ENCODE results near the gene FAAP24. TPM values are rescaled to one million over a fixed set of nuclear protein-coding genes. Genes with fewer than 3 reads are reported as not detected.
"Not testable (repeated sequence)": the region's sequence is repeated elsewhere in the genome, so short reads cannot be mapped to it uniquely, and the experiment has no call there.

The FAAP24 gene
- total RNA-seq, 4 donors from 2014 or later: 0.16 to 0.97 TPM; not detected in 2

GRCh38 chr19:32977280-32977679 is 5.2 kb downstream of the FAAP24 start:
- H3K27ac ChIP-seq: no peak overlapping the region
- no peaks in the 10 kb centered on the region for H3K36me3 ChIP-seq
- intact Hi-C loops (cut with DNase I; ENCODE audit: low total_unique reads) (no loop called here), in situ Hi-C loops (cut with MboI; ENCODE audit: low sequenced_read_pairs in 4 of 4) (loop anchor here in 1 of 4 donors (10.0 kb wide), 1 partner anchor 148 kb away; no protein-coding TSS in a partner anchor)
- no peaks in the 10 kb centered on the region for H3K27me3 ChIP-seq
- no peak for DNase-seq
- H3K4me1 ChIP-seq: no peaks in the 10 kb centered on the region
- no peaks in the 10 kb centered on the region for H3K9me3 ChIP-seq
- no peak overlapping the region for H3K4me3 ChIP-seq
- no peak for TF ChIP-seq POLR2A (IDR thresholded peaks at IDR 0.05)
- TF ChIP-seq, protein P1, sequence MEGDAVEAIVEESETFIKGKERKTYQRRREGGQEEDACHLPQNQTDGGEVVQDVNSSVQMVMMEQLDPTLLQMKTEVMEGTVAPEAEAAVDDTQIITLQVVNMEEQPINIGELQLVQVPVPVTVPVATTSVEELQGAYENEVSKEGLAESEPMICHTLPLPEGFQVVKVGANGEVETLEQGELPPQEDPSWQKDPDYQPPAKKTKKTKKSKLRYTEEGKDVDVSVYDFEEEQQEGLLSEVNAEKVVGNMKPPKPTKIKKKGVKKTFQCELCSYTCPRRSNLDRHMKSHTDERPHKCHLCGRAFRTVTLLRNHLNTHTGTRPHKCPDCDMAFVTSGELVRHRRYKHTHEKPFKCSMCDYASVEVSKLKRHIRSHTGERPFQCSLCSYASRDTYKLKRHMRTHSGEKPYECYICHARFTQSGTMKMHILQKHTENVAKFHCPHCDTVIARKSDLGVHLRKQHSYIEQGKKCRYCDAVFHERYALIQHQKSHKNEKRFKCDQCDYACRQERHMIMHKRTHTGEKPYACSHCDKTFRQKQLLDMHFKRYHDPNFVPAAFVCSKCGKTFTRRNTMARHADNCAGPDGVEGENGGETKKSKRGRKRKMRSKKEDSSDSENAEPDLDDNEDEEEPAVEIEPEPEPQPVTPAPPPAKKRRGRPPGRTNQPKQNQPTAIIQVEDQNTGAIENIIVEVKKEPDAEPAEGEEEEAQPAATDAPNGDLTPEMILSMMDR (IDR thresholded peaks at IDR 0.05 in 4 of 5, conservative IDR thresholded peaks at IDR 0.05 in 1 of 5): no peak
- ATAC-seq: no peak

DNA sequence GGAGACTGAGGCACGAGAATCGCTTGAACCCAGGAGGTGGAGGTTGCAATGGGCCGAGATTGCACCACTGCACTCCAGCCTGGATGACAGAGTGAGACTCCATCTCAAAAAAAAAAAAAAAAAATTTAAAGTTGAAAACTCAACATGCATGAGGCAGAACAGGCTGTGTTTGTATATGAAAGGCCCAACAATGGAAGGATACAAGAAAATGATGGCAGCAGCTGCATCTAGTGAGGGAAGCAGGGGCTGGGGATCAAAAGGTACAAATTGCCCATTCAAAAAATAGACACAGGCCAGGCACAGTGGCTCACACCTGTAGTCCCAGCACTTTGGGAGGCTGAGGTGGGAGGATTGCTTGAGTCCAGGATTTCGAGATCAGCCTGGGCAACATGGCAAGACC is 5.8 kb downstream of the FAAP24 start:
- in situ Hi-C loops (cut with MboI; ENCODE audit: low sequenced_read_pairs in 4 of 4): loop anchor here in 1 of 4 donors (10.0 kb wide), 1 partner anchor 147 kb away; no protein-coding TSS in a partner anchor
- H3K27ac ChIP-seq; H3K4me1 ChIP-seq; H3K36me3 ChIP-seq; DNase-seq; H3K4me3 ChIP-seq; intact Hi-C loops (cut with DNase I; ENCODE audit: low total_unique reads); ATAC-seq; H3K9me3 ChIP-seq; H3K27me3 ChIP-seq: not testable (repeated sequence)

- H3K36me3 ChIP-seq; H3K4me1 ChIP-seq; H3K4me3 ChIP-seq; intact Hi-C loops (cut with DNase I; ENCODE audit: low total_unique reads); ATAC-seq; DNase-seq; H3K27me3 ChIP-seq; H3K27ac ChIP-seq; H3K9me3 ChIP-seq: not testable (repeated sequence)
- in situ Hi-C loops (cut with MboI; ENCODE audit: low sequenced_read_pairs in 4 of 4): loop anchor here in 1 of 4 donors (10.0 kb wide), 1 partner anchor 145 kb away; no protein-coding TSS in a partner anchor
Measured at GRCh38 chr19:32979807-32980206, 7.8 kb downstream of the FAAP24 start.

DNA sequence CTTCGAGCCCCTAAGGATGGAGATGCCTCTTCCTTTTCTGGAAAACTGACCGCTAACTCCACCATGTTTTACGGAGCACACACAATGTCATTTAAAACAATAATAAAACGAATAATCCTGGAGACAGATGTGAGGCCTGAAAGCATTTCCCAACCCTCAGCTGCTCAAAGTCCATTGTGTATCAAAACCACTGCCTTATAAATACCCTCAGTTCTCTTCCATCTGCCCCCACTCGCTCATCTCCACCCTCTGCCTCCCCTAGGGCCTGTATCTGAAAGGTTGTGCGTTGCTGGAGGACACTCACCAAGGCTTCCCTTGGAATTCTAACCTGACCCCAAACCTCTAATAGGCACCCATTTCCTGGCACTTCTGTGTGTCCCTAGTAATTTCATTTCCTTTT is 10.4 kb downstream of the FAAP24 start:
- H3K27ac ChIP-seq; H3K4me1 ChIP-seq; DNase-seq; H3K9me3 ChIP-seq; H3K27me3 ChIP-seq; intact Hi-C loops (cut with DNase I; ENCODE audit: low total_unique reads); in situ Hi-C loops (cut with MboI; ENCODE audit: low sequenced_read_pairs in 4 of 4); H3K36me3 ChIP-seq; H3K4me3 ChIP-seq; ATAC-seq: not testable (repeated sequence)

GRCh38 chr19:32988254-32988653 is 16.2 kb downstream of the FAAP24 start:
- H3K36me3 ChIP-seq; H3K27ac ChIP-seq; H3K4me3 ChIP-seq; H3K9me3 ChIP-seq; H3K4me1 ChIP-seq; H3K27me3 ChIP-seq; DNase-seq; ATAC-seq; in situ Hi-C loops (cut with MboI; ENCODE audit: low sequenced_read_pairs in 4 of 4); intact Hi-C loops (cut with DNase I; ENCODE audit: low total_unique reads): not testable (repeated sequence)

DNA sequence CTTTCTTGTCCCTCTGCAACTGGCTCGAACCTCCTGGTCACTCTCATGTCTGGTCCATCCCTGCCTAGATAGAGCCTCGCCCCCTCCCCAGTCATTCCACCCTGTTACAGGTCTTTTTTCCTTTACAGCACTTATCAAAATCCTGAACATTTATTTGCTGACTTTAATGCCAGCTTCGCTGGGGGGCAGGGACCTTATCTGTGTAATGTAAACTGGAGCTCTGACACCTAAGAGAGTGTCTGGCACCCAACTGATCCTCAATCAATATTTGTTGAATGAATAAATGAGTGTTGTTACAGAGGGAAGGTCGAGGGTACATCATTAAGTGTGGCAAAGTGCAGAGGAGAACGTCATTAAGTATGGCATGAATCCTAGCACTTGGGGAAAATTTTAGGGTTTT is 16.7 kb downstream of the FAAP24 start:
- DNase-seq (no peak), ATAC-seq (no peak)
- H3K36me3 ChIP-seq: no peaks in the 10 kb centered on the region
- no peak overlapping the region for H3K4me3 ChIP-seq
- H3K4me1 ChIP-seq: no peaks in the 10 kb centered on the region
- intact Hi-C loops (cut with DNase I; ENCODE audit: low total_unique reads) (no loop called here), in situ Hi-C loops (cut with MboI; ENCODE audit: low sequenced_read_pairs in 4 of 4) (no loop called here)
- no peak overlapping the region for H3K27ac ChIP-seq
- no peaks in the 10 kb centered on the region for H3K27me3 ChIP-seq
- no peaks in the 10 kb centered on the region for H3K9me3 ChIP-seq
- TF ChIP-seq POLR2A (IDR thresholded peaks at IDR 0.05): no peak
- TF ChIP-seq, protein P1 (IDR thresholded peaks at IDR 0.05 in 4 of 5, conservative IDR thresholded peaks at IDR 0.05 in 1 of 5): no peak

GRCh38 chr19:32995966-32996365 is 23.9 kb downstream of the FAAP24 start:
- in situ Hi-C loops (cut with MboI; ENCODE audit: low sequenced_read_pairs in 4 of 4): not testable (repeated sequence)

GRCh38 chr19:32997061-32997464 is 25.0 kb downstream of the FAAP24 start:
- DNase-seq; in situ Hi-C loops (cut with MboI; ENCODE audit: low sequenced_read_pairs in 4 of 4); H3K9me3 ChIP-seq; H3K27me3 ChIP-seq; ATAC-seq; H3K36me3 ChIP-seq; H3K27ac ChIP-seq; H3K4me3 ChIP-seq; intact Hi-C loops (cut with DNase I; ENCODE audit: low total_unique reads); H3K4me1 ChIP-seq: not testable (repeated sequence)

More at GRCh38 chr19:32995966-32996365, 23.9 kb downstream of the FAAP24 start:
- intact Hi-C loops (cut with DNase I; ENCODE audit: low total_unique reads); H3K4me1 ChIP-seq; H3K27ac ChIP-seq; DNase-seq; H3K36me3 ChIP-seq; H3K4me3 ChIP-seq; H3K9me3 ChIP-seq; H3K27me3 ChIP-seq; ATAC-seq: not testable (repeated sequence)

All from gastrocnemius medialis (tissue), 4 donors.